Lung (tissue), 12 donors: ENCODE measurements around the gene PRR9. TPM values are rescaled to one million over a fixed set of nuclear protein-coding genes. Genes with fewer than 3 reads are reported as not detected.

ENCODE experiments used
- ATAC-seq: fragments of 200-7000 bp; cut with Tn5 transposase; one replicate; pipeline ENCODE4 v1.9.1; 2020; ENCODE audit warnings: moderate number of reproducible peaks; ENCODE audit not compliant: insufficient read depth, low FRiP score
- DNase-seq, 3 donors: peaks; one replicate each; pipeline ENCODE4 v3.0.0-alpha.2; 2013 to 2017
- H3K27ac ChIP-seq, 2 donors: one replicate each; pipeline ENCODE4 v1.5.1; 2013; ENCODE audit warnings: mild to moderate bottlenecking in 2 of 2, moderate library complexity in 2 of 2, control low read depth in 1 of 2, inconsistent platforms in 1 of 2, low read depth in 1 of 2, low read length in 1 of 2
- H3K27me3 ChIP-seq, 3 donors: one replicate each; pipeline ENCODE4 v1.5.1; 2013; ENCODE audit warnings: low read length in 2 of 3; ENCODE audit not compliant: control insufficient read depth in 3 of 3, insufficient read depth in 3 of 3
- H3K36me3 ChIP-seq, 4 donors: one replicate each; pipeline ENCODE4 v1.5.1; 2013; ENCODE audit warnings: low read length in 4 of 4, mild to moderate bottlenecking in 1 of 4, moderate library complexity in 1 of 4; ENCODE audit not compliant: control insufficient read depth in 4 of 4, insufficient read depth in 4 of 4
- H3K4me1 ChIP-seq, 5 donors: one replicate each; pipeline ENCODE4 v1.5.1; 2013; ENCODE audit warnings: low read length in 5 of 5, mild to moderate bottlenecking in 2 of 5, moderate library complexity in 1 of 5; ENCODE audit not compliant: control insufficient read depth in 5 of 5, insufficient read depth in 5 of 5
- H3K4me3 ChIP-seq: one replicate; pipeline ENCODE4 v1.5.1; 2013; ENCODE audit warnings: mild to moderate bottlenecking, control low read depth, moderate library complexity
- H3K9ac ChIP-seq, 2 donors: one replicate each; pipeline ENCODE4 v1.5.1; 2013; ENCODE audit warnings: low read length in 2 of 2, control low read depth in 1 of 2; ENCODE audit not compliant: insufficient read depth in 1 of 2
- H3K9me3 ChIP-seq, 4 donors: one replicate each; pipeline ENCODE4 v1.5.1; 2013; ENCODE audit warnings: low read length in 3 of 4, mild to moderate bottlenecking in 1 of 4, moderate library complexity in 1 of 4; ENCODE audit not compliant: control insufficient read depth in 4 of 4, insufficient read depth in 3 of 4
- WGBS, 2 donors: extraction: QIAGEN DNeasy Blood & Tissue Kit; methylation state at CpG; one replicate each; pipeline ENCODE4 v1.1.7; 2013; 5-methylcytosine and 5-hydroxymethylcytosine counted together
- polyA plus RNA-seq, 2 donors: library from polyadenylated mRNA; stranded (reverse); fragments of 200-250 nt; gene quantifications; one replicate each; pipeline ENCODE4 v1.2.1, GENCODE V29; 2013
- total RNA-seq, 2 donors: library from RNA; depleted of rRNA in 1 of 2; stranded (reverse); fragments of >200 nt in 1 of 2; gene quantifications; one replicate each; pipeline ENCODE4 v1.2.1, GENCODE V29; 2014 to 2021
- TF ChIP-seq, protein P1 (sequence below): IDR thresholded peaks from 2 replicates; pipeline ENCODE4 v1.5.1; 2012; ENCODE audit warnings: mild to moderate bottlenecking; ENCODE audit errors: control extremely low read depth, extremely low read depth
- donor health status: control.
- donor health status: control.
- donor health status: Bipolar disorder and iron deficiency.
- donor health status: healthy.
- donor health status: DM: yes; HTN: yes; CAD: no.

The PRR9 gene
- total and polyA plus RNA-seq, 4 donors: 0.22 TPM; not detected in 3

DNA sequence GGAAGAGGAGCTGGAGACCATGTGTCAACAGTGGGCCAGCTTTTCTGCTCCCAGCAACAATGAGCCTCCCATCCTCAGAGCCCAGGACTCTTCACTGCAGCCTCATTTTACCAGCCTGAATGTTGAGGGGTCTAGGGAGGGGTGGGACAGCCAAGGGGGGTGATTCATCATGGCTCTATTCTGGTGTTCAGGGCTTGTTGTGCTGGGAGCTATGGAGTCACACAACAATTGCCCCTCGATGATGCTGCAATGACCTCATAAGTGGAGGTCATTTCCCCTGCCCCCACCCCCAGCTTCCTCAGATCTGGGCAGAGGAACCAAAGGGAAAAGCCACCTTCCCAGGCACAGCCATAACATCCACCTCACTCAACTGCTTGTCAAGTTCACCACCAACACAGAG is 14.3 kb upstream of the PRR9 start, which contains the start of gene LELP1:
Gene LELP1 (plus strand): TSS at position 301 of the 400 bp plus-strand sequence. CDS start 1,278 bp downstream, outside the sequence.
- Histone ChIP-seq H3K27me3 (peaks cover 0 to 3% (median 2%) of the 10 kb centered on the region in 3 donors), H3K9ac (no peak within 1 kb of the TSS), H3K9me3 (peaks cover 0 to 2% (median 0%) of the 10 kb centered on the region in 4 donors), H3K4me1 (no peaks in the 10 kb centered on the region), H3K4me3 (no peak within 1 kb of the TSS), H3K36me3 (no peaks in the 10 kb centered on the region), H3K27ac (no peak within 1 kb of the TSS)
- TF ChIP-seq, protein P1, sequence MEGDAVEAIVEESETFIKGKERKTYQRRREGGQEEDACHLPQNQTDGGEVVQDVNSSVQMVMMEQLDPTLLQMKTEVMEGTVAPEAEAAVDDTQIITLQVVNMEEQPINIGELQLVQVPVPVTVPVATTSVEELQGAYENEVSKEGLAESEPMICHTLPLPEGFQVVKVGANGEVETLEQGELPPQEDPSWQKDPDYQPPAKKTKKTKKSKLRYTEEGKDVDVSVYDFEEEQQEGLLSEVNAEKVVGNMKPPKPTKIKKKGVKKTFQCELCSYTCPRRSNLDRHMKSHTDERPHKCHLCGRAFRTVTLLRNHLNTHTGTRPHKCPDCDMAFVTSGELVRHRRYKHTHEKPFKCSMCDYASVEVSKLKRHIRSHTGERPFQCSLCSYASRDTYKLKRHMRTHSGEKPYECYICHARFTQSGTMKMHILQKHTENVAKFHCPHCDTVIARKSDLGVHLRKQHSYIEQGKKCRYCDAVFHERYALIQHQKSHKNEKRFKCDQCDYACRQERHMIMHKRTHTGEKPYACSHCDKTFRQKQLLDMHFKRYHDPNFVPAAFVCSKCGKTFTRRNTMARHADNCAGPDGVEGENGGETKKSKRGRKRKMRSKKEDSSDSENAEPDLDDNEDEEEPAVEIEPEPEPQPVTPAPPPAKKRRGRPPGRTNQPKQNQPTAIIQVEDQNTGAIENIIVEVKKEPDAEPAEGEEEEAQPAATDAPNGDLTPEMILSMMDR: no peak
- ATAC-seq (no peak), DNase-seq (no peak)
- WGBS, 2 donors: 42 to 53% methylated on average over 1 of the region's 1 CpG

DNA sequence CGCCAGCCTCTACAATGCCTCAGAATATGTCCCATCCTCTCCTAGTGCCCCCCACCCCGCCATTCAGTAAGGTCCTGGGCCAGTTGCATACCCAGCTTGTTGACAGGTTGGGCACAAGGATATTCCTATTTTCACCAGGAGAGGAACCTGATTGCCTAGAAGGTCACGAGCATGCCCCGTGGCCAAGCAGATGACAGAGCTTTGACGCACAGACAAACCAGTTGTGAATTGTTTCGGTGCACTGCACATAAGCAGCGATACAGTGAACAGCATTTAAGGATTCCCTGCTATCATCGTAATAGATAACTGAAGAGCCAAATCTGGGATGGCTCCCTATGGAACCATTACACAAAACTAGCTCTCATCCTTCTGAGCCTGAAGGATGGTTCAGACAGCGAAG is 10.8 kb upstream of the PRR9 start:
- WGBS, 2 donors: 88 to 92% methylated on average over 9 of the region's 9 CpGs
- H3K9ac ChIP-seq: no peak overlapping the region
- H3K27me3 ChIP-seq: peaks cover 0 to 5% (median 0%) of the 10 kb centered on the region in 3 donors
- H3K4me1 ChIP-seq: no peaks in the 10 kb centered on the region
- H3K36me3 ChIP-seq: no peaks in the 10 kb centered on the region
- ATAC-seq: no peak
- H3K9me3 ChIP-seq: no peaks in the 10 kb centered on the region
- no peak for DNase-seq
- TF ChIP-seq, protein P1: no peak
- H3K4me3 ChIP-seq: no peak overlapping the region
- no peak overlapping the region for H3K27ac ChIP-seq

DNA sequence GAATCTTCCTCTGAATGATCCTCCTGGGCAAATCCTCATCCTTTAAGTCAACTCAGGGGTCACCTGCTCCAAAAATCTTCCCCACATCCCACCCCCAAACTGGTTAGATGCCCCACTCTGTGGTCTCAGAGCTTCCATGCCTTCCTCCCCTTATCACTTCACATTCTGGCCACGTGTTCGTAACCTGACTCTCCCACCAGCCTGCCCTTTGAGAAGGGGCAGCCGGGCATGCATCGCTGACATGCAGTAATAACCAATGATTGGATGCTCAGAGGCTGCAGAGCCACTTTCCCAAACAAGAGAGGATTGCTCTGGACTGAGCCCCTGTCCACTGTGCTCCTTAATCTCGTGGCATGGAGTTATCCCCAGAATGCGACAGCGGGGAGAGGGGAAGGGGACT is 7.2 kb upstream of the PRR9 start:
- Histone ChIP-seq H3K36me3 (no peaks in the 10 kb centered on the region), H3K9me3 (peaks cover 0 to 2% (median 0%) of the 10 kb centered on the region in 4 donors), H3K4me1 (no peaks in the 10 kb centered on the region), H3K9ac (no peak overlapping the region), H3K4me3 (no peak overlapping the region), H3K27ac (no peak overlapping the region), H3K27me3 (peaks cover 0 to 3% (median 0%) of the 10 kb centered on the region in 3 donors)
- no peak for DNase-seq
- WGBS, 2 donors: 50 to 62% methylated on average over 7 of the region's 7 CpGs
- no peak for ATAC-seq
- TF ChIP-seq, protein P1: no peak

DNA sequence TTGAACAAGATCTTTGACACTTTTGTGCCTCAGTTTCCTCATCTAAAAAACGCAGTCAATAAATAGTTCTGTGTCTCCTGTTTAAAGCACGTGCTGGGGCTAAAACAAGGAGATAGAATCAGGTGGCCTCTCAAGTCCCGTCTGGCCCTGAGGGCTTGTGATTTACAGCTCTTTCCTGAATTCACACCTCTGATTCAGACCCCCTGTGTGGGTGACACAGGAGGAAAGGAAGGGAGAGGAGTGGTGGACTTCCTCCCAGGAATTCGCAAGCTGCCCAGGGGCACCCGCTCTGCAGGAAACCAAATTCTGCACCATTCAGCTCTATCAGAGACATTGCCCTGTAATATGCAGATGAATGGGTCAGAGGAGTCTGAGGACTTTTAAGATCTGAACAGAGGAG is 5.2 kb upstream of the PRR9 start:
- Histone ChIP-seq H3K4me1 (no peaks in the 10 kb centered on the region), H3K9ac (no peak overlapping the region), H3K27me3 (peaks cover 0 to 2% (median 0%) of the 10 kb centered on the region in 3 donors), H3K4me3 (no peak overlapping the region), H3K9me3 (peaks cover 0 to 2% (median 0%) of the 10 kb centered on the region in 4 donors), H3K36me3 (no peaks in the 10 kb centered on the region), H3K27ac (no peak overlapping the region)
- ATAC-seq: no peak
- 28 to 43% methylated on average over 5 of the region's 5 CpGs for WGBS, 2 donors
- no peak for DNase-seq
- TF ChIP-seq, protein P1: no peak
